Measurements from ENCODE around the gene PET117.

The PET117 gene

DNA sequence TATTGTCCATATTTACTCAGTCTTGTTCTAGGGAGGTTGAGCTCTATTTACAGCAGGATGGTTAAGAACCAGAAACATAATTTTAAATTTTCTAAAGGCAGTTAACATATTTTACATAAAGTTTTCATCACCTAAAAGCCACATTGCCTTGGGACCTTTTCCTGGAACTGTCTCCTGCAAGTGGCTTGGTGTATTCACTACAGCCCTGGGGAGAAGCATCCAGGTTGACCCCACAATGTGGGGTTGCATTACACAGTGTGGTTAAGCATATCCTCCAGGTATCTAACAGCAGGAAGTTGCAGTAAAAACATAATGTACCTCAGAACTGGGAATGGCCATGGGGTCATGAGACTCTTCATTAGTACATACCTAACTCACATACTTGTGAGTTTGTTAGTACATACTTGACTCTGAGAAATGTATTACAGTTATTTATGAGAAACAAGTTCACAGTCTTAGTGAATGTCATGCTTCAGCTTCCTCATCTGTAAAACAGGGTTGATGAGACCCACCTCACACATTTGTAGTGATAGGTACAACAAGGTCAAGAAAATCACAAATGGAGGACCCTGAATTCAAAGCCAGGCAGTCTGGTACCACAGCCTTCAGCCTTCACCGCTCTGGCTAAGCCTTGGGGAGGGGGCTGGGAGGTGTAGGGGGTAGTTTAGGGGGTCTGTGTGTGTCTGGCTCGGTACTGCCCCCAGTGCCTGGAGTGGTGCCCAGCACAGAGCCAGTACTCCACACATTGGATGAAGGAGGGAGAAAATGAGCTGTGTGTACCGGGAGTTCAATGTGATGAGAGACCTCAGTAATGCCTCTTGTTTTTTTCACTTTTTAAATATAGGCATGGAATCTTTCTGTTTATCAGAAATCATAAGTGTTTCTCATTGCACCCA lies 52.9 kb downstream of the PET117 start:
- ChIA-PET POLR2A (no interaction called here), CTCF (no interaction called here)
- peak; percentile 9 for DNase-seq (ENCODE audit: low read depth, low spot score)

DNA sequence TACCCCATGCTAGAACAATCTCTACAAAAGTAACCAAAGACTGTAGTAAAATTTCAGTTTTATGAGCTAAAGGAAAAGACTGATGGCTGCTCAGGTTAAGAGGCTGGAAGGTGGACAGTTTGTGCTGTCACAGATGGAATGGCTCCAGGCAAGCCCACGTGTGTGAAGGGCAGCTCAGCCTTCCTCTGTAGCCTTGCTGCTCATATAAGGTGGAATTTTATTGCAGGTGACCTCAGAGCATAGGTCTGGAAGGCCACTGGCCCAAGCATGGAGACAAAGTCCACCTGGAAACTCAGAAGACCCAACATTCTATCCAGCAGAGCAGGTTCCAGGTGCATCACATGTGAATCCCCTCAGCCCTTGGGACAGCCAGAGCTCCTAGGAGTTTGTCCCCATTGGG lies 53.6 kb downstream of the PET117 start:
- H3K4me3 ChIP-seq (ENCODE audit: low read depth, low read length) = no peak overlapping the region
- POLR2A ChIA-PET = no interaction called here
- TF ChIP-seq, protein P1, sequence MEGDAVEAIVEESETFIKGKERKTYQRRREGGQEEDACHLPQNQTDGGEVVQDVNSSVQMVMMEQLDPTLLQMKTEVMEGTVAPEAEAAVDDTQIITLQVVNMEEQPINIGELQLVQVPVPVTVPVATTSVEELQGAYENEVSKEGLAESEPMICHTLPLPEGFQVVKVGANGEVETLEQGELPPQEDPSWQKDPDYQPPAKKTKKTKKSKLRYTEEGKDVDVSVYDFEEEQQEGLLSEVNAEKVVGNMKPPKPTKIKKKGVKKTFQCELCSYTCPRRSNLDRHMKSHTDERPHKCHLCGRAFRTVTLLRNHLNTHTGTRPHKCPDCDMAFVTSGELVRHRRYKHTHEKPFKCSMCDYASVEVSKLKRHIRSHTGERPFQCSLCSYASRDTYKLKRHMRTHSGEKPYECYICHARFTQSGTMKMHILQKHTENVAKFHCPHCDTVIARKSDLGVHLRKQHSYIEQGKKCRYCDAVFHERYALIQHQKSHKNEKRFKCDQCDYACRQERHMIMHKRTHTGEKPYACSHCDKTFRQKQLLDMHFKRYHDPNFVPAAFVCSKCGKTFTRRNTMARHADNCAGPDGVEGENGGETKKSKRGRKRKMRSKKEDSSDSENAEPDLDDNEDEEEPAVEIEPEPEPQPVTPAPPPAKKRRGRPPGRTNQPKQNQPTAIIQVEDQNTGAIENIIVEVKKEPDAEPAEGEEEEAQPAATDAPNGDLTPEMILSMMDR (IDR thresholded peaks at IDR 0.05; ENCODE audit: insufficient read depth, low read length, missing control alignments) = no peak
- no peak for DNase-seq (ENCODE audit: low read depth, low spot score)
- CTCF ChIA-PET = no interaction called here

More for the DNA sequence above, 52.9 kb downstream of the PET117 start:
- H3K4me3 ChIP-seq (ENCODE audit: low read depth, low read length) = no peak overlapping the region
- TF ChIP-seq, protein P1 (IDR thresholded peaks at IDR 0.05; ENCODE audit: insufficient read depth, low read length, missing control alignments) = no peak

All from AG04449 (cell line).